Keratinocyte (primary cell): ENCODE results near the gene STOM. TPM values are rescaled to one million over a fixed set of nuclear protein-coding genes. Genes with fewer than 3 reads are reported as not detected.

Experiments
- DNase-seq: peaks from one replicate; pipeline ENCODE4 v3.0.0-alpha.2; 2011; ENCODE audit warnings: low read depth, missing footprints, low spot score
- FAIRE-seq: peaks from 2 replicates; lab custom pipeline; 2011; peaks lifted over from hg19 to GRCh38; lab: Jason Lieb, UNC
- H2AFZ ChIP-seq: 2 replicates; pipeline ENCODE4 v1.6.0; 2012; ENCODE audit warnings: low read length, control low read depth, inconsistent platforms; ENCODE audit not compliant: control insufficient read depth
- H3K27ac ChIP-seq: 2 replicates; pipeline ENCODE4 v1.5.1; 2011; ENCODE audit warnings: low read length; ENCODE audit not compliant: control insufficient read depth, insufficient read depth
- H3K27me3 ChIP-seq: 3 replicates; pipeline ENCODE4 v1.6.0; 2011; ENCODE audit warnings: low read length; ENCODE audit not compliant: control insufficient read depth, insufficient read depth; ENCODE audit errors: extremely low read depth
- H3K36me3 ChIP-seq, 2 experiments: 2 replicates in 1 of 2; 3 replicates in 1 of 2; pipeline ENCODE4 v1.5.1; 2011; ENCODE audit warnings: low read length in 2 of 2, mild to moderate bottlenecking in 1 of 2; ENCODE audit not compliant: control insufficient read depth in 2 of 2, insufficient read depth in 2 of 2; ENCODE audit errors: extremely low read depth in 1 of 2
- H3K4me1 ChIP-seq: 3 replicates; pipeline ENCODE4 v1.5.1; 2011; ENCODE audit warnings: low read length; ENCODE audit not compliant: control insufficient read depth, insufficient read depth; ENCODE audit errors: extremely low read depth
- H3K4me2 ChIP-seq: 3 replicates; pipeline ENCODE4 v1.6.0; 2011; ENCODE audit warnings: low read depth, low read length; ENCODE audit not compliant: control insufficient read depth, insufficient read depth; ENCODE audit errors: extremely low read depth
- H3K4me3 ChIP-seq, 3 experiments: fragments of 200-600 bp in 1 of 3; sonication (generic) in 1 of 3; 2 replicates in 2 of 3; 3 replicates in 1 of 3; pipeline ENCODE4 v1.5.1; 2011 to 2016; ENCODE audit warnings: low read length in 3 of 3, mild to moderate bottlenecking in 3 of 3, control low read depth in 2 of 3, inconsistent platforms in 1 of 3, low read depth in 1 of 3, mixed read lengths in 1 of 3, mixed run types in 1 of 3, moderate library complexity in 1 of 3; ENCODE audit not compliant: control insufficient read depth in 2 of 3, insufficient read depth in 2 of 3; ENCODE audit errors: extremely low read depth in 1 of 3
- H3K79me2 ChIP-seq: 2 replicates; pipeline ENCODE4 v1.6.0; 2012; ENCODE audit warnings: low read length; ENCODE audit not compliant: control insufficient read depth, insufficient read depth
- H3K9ac ChIP-seq: 3 replicates; pipeline ENCODE4 v1.6.0; 2011; ENCODE audit warnings: low read length; ENCODE audit not compliant: control insufficient read depth, insufficient read depth; ENCODE audit errors: extremely low read depth
- H3K9me1 ChIP-seq: 3 replicates; pipeline ENCODE4 v1.6.0; 2011; ENCODE audit warnings: low read length; ENCODE audit not compliant: control insufficient read depth, insufficient read depth; ENCODE audit errors: extremely low read depth
- H3K9me3 ChIP-seq: 2 replicates; pipeline ENCODE4 v1.5.1; 2012; ENCODE audit warnings: low read depth, low read length; ENCODE audit not compliant: control insufficient read depth
- H4K20me1 ChIP-seq: 3 replicates; pipeline ENCODE4 v1.6.0; 2011; ENCODE audit warnings: low read length; ENCODE audit not compliant: control insufficient read depth, insufficient read depth; ENCODE audit errors: extremely low read depth
- CTCF ChIP-seq, 3 experiments: IDR thresholded peaks in 1 of 3; conservative IDR thresholded peaks in 1 of 3; optimal IDR thresholded peaks in 1 of 3; 2 replicates in 2 of 3; 3 replicates in 1 of 3; pipeline versions ENCODE3 to v1.5.1; 2011; ENCODE audit warnings: low read length in 3 of 3, mild to moderate bottlenecking in 3 of 3, moderate library complexity in 2 of 3, control low read depth in 1 of 3, inconsistent platforms in 1 of 3; ENCODE audit not compliant: insufficient read depth in 2 of 3; ENCODE audit errors: extremely low read depth in 1 of 3
- EZH2 ChIP-seq: IDR thresholded peaks from one replicate; pipeline ENCODE4 v1.6.1; 2012; ENCODE audit warnings: inconsistent platforms, mild to moderate bottlenecking, low read length, moderate library complexity
- dilution Hi-C: fragments of 300-500 bp; cut with MboI; formaldehyde crosslinking; loops from one replicate; pipeline ENCODE4 v1.7.0; 2020; ENCODE audit warnings: low sequenced_read_pairs; ENCODE audit not compliant: extremely low pct_ligation_motif_present
- polyA plus RNA-seq, 5 experiments: library from polyadenylated mRNA; depleted of rRNA in 3 of 5; stranded (reverse) in 3 of 5; stranded (forward) in 1 of 5; unstranded in 1 of 5; fragments of >200 nt; gene quantifications; 1 replicate in 1 of 5; 2 replicates in 3 of 5; 3 replicates in 1 of 5; pipeline versions ENCODE4 v1.2.1 to v1.2.3, GENCODE V29; 2011 to 2012; ENCODE audit warnings: missing spikeins in 2 of 5, low read depth in 1 of 5, low replicate concordance in 1 of 5

STOM gene
- polyA plus RNA-seq, 1 donor (not counting 4 experiments of a cell fraction or from before 2014, with no cell fraction given): 121 TPM

- dilution Hi-C loops: no loop called here
- Histone ChIP-seq H3K9ac (no peak overlapping the region), H3K36me3 (peaks cover 7 to 47% of the 10 kb centered on the region in 2 experiments)
Measured at GRCh38 chr9:121350993-121351561, 19.0 kb downstream of the STOM start.

GRCh38 chr9:121350036-121350435, 20.0 kb downstream of the STOM start:
- H3K4me1 ChIP-seq: peaks cover 9% of the 10 kb centered on the region
- H3K9me1 ChIP-seq: no peaks in the 10 kb centered on the region
- no peak overlapping the region for H2AFZ ChIP-seq
- no peak for DNase-seq
- dilution Hi-C loops: no loop called here
- no peaks in the 10 kb centered on the region for H4K20me1 ChIP-seq
- FAIRE-seq: no peak
- H3K4me2 ChIP-seq: no peak overlapping the region
- no peak overlapping the region for H3K27ac ChIP-seq
- H3K9me3 ChIP-seq: no peaks in the 10 kb centered on the region
- no peaks in the 10 kb centered on the region for H3K79me2 ChIP-seq
- no peak overlapping the region for H3K9ac ChIP-seq
- TF ChIP-seq CTCF (optimal IDR thresholded peaks at IDR 0.05 in 1 of 3, IDR thresholded peaks at IDR 0.05 in 1 of 3, conservative IDR thresholded peaks at IDR 0.05 in 1 of 3; ENCODE audit: extremely low read depth in 1 of 3, insufficient read depth in 2 of 3, low read length in 3 of 3) (no peak), EZH2 (no peak)
- no peak overlapping the region for H3K4me3 ChIP-seq
- H3K36me3 ChIP-seq: peaks cover 7 to 41% of the 10 kb centered on the region in 2 experiments
- H3K27me3 ChIP-seq: no peaks in the 10 kb centered on the region

More at GRCh38 chr9:121350993-121351561, 19.0 kb downstream of the STOM start:
- H2AFZ ChIP-seq: no peak overlapping the region
- H3K27me3 ChIP-seq: no peaks in the 10 kb centered on the region
- TF ChIP-seq CTCF (optimal IDR thresholded peaks at IDR 0.05 in 1 of 3, IDR thresholded peaks at IDR 0.05 in 1 of 3, conservative IDR thresholded peaks at IDR 0.05 in 1 of 3; ENCODE audit: extremely low read depth in 1 of 3, insufficient read depth in 2 of 3, low read length in 3 of 3) (no peak), EZH2 (no peak)
- H3K79me2 ChIP-seq: no peaks in the 10 kb centered on the region
- no peaks in the 10 kb centered on the region for H3K9me3 ChIP-seq
- H3K4me3 ChIP-seq: no peak overlapping the region
- FAIRE-seq (peak; percentile 53), DNase-seq (no peak)
- H3K9me1 ChIP-seq: no peaks in the 10 kb centered on the region
- no peaks in the 10 kb centered on the region for H4K20me1 ChIP-seq
- peaks cover 13% of the 10 kb centered on the region for H3K4me1 ChIP-seq
- no peak overlapping the region for H3K27ac ChIP-seq
- H3K4me2 ChIP-seq: no peak overlapping the region
